ENCODE results near the gene DHRSX.

DNA sequence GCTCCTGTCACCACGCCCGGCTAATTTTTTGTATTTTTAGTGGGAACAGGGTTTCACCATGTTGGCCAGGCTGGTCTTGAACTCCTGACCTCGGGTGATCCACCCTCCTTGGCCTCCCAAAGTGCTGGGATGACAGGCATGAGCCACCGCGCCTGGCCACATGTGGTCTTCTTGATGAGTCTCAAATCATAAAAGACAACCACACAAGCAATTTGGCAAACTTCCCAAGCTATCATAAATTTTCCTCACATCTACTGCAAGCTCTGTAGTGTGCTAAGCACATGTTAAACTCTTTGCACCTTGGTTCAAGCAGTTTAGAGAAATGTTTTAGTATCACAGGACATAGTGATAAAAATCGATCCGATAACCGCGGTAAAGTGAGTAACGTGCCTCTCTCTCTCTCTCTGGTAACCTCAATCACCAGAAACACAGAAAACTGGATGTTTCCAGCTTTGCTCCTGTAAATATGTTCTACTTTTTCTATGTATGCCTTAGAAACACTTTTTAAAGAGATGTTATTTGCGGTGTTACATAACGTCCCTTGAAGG is 256.8 kb downstream of the DHRSX start:
- TF ChIP-seq, protein P1, sequence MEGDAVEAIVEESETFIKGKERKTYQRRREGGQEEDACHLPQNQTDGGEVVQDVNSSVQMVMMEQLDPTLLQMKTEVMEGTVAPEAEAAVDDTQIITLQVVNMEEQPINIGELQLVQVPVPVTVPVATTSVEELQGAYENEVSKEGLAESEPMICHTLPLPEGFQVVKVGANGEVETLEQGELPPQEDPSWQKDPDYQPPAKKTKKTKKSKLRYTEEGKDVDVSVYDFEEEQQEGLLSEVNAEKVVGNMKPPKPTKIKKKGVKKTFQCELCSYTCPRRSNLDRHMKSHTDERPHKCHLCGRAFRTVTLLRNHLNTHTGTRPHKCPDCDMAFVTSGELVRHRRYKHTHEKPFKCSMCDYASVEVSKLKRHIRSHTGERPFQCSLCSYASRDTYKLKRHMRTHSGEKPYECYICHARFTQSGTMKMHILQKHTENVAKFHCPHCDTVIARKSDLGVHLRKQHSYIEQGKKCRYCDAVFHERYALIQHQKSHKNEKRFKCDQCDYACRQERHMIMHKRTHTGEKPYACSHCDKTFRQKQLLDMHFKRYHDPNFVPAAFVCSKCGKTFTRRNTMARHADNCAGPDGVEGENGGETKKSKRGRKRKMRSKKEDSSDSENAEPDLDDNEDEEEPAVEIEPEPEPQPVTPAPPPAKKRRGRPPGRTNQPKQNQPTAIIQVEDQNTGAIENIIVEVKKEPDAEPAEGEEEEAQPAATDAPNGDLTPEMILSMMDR (IDR thresholded peaks at IDR 0.05; ENCODE audit: poor library complexity): no peak
- TF ChIP-seq EZH2 (IDR thresholded peaks at IDR 0.05; ENCODE audit: borderline replicate concordance) (no peak), EZH2phosphoT487 (IDR thresholded peaks at IDR 0.05; ENCODE audit: low read depth, severe bottlenecking, unreplicated experiment) (no peak)
